ENCODE data around the gene HDLBP.
"Not testable (repeated sequence)": the region's sequence is repeated elsewhere in the genome, so short reads cannot be mapped to it uniquely, and the experiment has no call there.

The HDLBP gene

GRCh38 chr2:241207151-241207550 is 108.3 kb downstream of the HDLBP start:
- DNase-seq: no peak

GRCh38 chr2:241205086-241205485 is 110.4 kb downstream of the HDLBP start:
- DNase-seq: no peak

GRCh38 chr2:241204490-241204889 is 111.0 kb downstream of the HDLBP start:
- no peak for DNase-seq

- no peak for DNase-seq
Measured at GRCh38 chr2:241204010-241204384, 111.5 kb downstream of the HDLBP start.

- DNase-seq: no peak
Measured at GRCh38 chr2:241203218-241204009, 112.1 kb downstream of the HDLBP start.

- DNase-seq: no peak
Measured at GRCh38 chr2:241202681-241203080, 112.8 kb downstream of the HDLBP start.

GRCh38 chr2:241202268-241202585 is 113.2 kb downstream of the HDLBP start:
- DNase-seq: no peak

- DNase-seq: no peak
Measured at GRCh38 chr2:241201445-241202267, 113.8 kb downstream of the HDLBP start.

GRCh38 chr2:241200822-241201395 is 114.6 kb downstream of the HDLBP start:
- DNase-seq: no peak

GRCh38 chr2:241199897-241200821 is 115.3 kb downstream of the HDLBP start:
- no peak for DNase-seq

GRCh38 chr2:241199286-241199685 is 116.2 kb downstream of the HDLBP start:
- no peak for DNase-seq

GRCh38 chr2:241198381-241199279 is 116.8 kb downstream of the HDLBP start:
- DNase-seq: no peak

- DNase-seq: no peak
Measured at GRCh38 chr2:241197947-241198346, 117.5 kb downstream of the HDLBP start.

GRCh38 chr2:241197246-241197645 is 118.2 kb downstream of the HDLBP start:
- not testable (repeated sequence) for DNase-seq

- no peak for DNase-seq
Measured at GRCh38 chr2:241195506-241196130, 119.9 kb downstream of the HDLBP start.

- DNase-seq: no peak
Measured at GRCh38 chr2:241194811-241195210, 120.7 kb downstream of the HDLBP start.

GRCh38 chr2:241193271-241193670 is 122.2 kb downstream of the HDLBP start:
- DNase-seq: no peak

- DNase-seq: no peak
Measured at GRCh38 chr2:241191081-241191480, 124.4 kb downstream of the HDLBP start.

GRCh38 chr2:241190291-241190981 is 125.0 kb downstream of the HDLBP start:
- DNase-seq: no peak

GRCh38 chr2:241189856-241190201 is 125.6 kb downstream of the HDLBP start:
- no peak for DNase-seq
